ENCODE data around the gene ADAMTS13.
A peak's percentile ranks its signal among the peaks of the same experiment; 100 is the strongest.

The ADAMTS13 gene

DNA sequence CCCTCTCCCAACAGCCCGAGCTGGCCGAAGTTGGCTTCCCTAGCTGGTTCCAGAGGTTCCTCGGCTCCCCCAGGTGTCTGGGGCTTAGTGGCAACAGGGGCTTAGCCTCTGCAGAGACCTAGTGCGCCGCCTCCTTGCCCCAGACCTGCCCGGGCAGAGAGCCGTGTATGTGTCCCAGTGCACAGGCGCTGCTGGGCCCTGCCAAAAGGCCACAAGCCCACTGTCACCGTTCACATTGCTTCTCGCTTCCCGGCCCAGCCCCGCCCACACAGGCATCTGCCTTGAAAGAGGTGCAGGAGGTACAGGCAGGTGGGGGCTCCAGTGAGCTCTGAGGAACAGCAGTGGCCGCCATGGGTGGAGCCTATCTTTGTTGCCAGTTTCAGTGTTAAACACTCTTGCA lies 35.1 kb downstream of the ADAMTS13 start:
- DNase-seq, result no peak

GRCh38 chr9:133457748-133458147 lies 35.6 kb downstream of the ADAMTS13 start:
- no peak for DNase-seq

GRCh38 chr9:133458643-133459312 lies 36.6 kb downstream of the ADAMTS13 start:
- DNase-seq, result no peak

DNA sequence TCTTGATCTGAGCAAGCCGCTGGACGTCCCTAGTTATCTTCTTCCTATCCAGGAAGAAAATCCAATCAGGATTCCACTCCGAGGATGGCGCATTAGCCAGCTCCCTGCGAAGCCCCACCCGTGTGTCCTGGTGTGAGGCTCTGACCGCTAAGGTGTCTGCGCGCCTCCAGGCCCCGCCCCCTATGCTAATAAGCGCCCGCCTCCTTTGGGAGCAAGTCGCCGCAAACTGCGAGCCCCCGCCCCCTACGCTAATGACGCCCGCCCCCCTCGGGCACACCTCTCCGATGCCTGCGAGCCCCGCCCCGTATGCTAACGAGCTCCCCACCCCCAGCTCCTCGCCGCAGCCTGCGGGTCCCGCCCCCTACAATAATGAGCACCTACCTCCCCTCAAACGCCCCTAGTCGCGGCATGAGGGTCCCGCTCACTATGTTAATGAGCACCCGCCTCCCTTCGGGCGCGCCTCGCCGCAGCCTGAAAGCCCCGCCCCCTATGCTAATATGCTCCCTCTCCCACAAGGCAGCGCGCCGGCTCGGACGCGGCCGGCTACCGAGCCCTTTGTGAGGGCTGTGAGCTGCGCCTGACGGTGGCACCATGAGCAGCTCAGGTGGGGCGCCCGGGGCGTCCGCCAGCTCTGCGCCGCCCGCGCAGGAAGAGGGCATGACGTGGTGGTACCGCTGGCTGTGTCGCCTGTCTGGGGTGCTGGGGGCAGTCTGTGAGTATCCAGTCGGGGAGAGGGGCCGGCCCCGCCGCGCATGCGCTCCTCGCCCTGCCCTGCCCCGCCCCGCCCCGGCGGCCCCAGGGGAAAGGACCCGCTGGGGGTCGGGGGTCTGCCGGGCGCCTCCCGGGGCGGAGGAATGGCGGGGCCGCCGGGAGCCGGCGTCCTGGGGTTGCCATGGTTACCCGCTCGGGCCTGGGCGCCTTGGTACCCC lies 37.6 kb downstream of the ADAMTS13 start, which contains the start of gene CACFD1:
Gene CACFD1, plus strand, starts transcription at position 503 of the 929 bp plus-strand sequence. Its CDS starts 89 bp downstream, at position 592.
- peak; percentile 92 for DNase-seq

- DNase-seq, result no peak
Measured at GRCh38 chr9:133460405-133461175, 38.4 kb downstream of the ADAMTS13 start.

- DNase-seq, result no peak
Measured at GRCh38 chr9:133461975-133462374, 39.8 kb downstream of the ADAMTS13 start.

- no peak for DNase-seq
Measured at GRCh38 chr9:133463234-133463863, 41.2 kb downstream of the ADAMTS13 start.

DNA sequence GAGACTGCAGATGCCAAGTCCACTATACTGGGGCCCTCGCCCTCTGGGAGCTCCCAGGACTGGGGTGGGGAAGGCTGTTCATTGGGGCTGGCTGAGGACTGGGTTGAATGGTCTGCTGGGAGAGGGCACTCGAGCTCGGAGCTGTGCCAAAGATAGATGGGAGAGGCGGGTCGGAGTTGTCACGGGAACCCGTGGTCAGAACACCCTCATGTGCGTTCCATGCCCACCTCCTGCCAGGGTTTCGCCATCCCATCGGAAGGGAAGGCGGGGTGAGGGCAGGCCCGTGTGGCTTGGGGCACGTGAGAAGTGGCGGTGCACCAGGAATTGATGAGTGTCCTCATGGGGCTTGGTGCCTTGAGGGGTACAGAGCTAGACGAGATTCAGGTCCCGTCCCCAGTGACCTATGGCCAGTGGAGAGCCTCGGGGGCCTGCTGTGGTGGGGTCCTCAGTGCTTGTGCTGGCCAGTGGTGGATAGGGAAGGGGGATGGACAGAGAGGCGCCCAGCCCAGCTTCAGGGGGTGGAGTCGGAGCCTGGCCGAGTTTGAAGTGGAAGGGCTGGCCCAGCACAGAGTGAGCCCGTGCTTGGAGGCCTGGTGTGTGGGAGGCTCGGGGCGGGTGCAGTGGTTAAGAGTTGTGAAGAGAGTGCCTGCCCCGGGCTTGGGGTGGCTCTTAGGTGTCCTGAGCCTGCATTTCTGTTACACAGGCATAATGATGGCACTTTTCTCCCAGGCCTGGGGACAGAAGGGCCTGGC lies 41.9 kb downstream of the ADAMTS13 start:
- no peak for DNase-seq

DNA sequence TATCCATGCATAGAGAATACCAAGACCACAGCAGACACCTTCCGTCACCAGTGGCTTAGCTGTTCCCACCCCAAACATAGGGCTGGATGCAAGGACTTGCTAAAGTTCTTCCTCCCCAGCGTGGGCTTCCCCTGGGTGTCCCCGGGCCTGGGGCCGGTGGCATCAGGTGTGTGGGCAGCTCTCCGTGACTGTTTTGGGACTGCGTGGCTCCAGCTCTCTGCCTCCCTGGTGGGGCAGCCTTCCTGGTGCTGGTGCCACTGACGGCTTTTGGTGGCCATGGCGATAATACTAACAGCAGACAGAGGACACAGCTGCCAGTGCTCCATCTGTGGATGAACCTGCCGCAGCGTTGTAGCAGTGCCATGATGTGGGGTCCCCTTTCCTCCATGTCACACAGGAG lies 42.5 kb downstream of the ADAMTS13 start:
- no peak for DNase-seq

DNA sequence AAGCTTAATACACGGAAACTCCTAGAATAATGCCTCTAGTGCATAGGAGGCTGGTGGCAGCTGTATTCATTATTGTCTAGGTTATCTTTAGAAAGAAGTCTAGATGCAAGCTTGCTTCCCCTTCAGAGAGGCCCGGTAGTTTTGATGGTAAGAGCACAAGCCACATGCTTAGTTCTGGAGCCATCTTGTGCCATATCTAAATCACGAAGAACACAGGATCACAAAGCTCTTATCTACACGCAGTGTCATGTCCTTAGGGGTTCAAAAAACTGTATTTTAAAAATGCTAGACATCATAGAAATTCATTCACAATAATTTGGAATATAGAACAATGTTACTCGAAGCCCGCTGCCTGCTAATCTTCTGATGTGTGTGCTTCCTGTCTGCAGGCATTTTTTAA lies 43.8 kb downstream of the ADAMTS13 start:
- no peak for DNase-seq

DNA sequence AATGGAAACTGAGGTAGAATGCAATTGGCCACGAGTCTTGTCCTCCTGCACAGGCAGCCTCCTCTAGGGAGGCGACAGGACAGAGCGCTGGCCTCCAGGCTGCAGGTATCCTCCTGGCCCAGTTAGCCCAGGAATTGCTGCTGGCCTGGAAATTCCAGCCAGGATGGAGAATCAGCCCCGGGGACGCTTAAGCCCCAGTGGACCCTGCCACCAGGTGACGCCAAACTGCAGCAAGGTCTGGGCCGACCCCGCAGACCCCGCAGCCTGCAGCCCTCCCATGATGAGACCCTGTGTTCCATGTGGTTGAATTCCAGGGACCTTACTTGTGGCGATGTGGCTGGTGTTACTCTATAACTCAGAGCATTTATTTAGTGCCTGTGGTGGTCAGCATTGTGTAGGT lies 44.9 kb downstream of the ADAMTS13 start:
- DNase-seq, result no peak

- DNase-seq, result no peak
Measured at GRCh38 chr9:133468374-133468773, 46.2 kb downstream of the ADAMTS13 start.

- no peak for DNase-seq
Measured at GRCh38 chr9:133468777-133469421, 46.7 kb downstream of the ADAMTS13 start.

GRCh38 chr9:133470427-133470924 lies 48.3 kb downstream of the ADAMTS13 start:
- DNase-seq, result no peak

- no peak for DNase-seq
Measured at GRCh38 chr9:133470988-133471387, 48.8 kb downstream of the ADAMTS13 start.

DNA sequence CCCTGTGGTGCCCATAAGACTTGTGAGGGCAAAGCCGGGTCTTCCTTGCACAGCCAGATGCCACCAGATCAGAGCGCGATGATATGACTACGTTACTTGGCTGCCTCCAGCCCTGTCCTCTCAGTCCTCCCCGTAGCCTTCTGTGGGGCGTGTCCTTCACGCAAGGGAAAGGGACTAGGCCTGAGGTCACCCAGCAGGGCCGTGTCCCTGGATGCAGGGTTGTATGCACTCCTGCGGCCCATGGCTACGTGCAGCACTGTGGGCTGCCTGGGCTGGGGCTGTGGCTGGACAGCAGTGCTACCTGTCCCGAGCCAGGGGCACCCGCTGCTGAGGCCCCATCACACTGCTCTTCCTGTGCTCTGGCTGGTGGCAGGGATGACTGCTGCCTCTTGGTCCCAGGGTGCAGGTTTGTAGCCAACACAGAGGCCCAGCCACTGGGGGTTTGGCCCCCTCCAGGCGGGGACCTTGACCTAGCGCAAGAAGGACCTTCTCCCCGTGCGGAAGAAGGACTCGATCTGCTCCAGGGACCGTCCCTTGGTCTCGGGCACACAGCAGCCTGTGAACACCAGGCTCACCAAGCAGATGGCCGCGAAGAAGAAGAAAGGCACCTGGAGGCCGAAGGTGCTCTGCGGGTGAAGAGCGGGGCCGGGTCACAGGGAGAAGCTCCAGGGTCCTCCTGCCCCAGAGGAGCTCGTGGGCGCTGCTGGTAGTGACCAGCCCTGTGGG lies 49.5 kb downstream of the ADAMTS13 start:
- DNase-seq, result no peak

DNA sequence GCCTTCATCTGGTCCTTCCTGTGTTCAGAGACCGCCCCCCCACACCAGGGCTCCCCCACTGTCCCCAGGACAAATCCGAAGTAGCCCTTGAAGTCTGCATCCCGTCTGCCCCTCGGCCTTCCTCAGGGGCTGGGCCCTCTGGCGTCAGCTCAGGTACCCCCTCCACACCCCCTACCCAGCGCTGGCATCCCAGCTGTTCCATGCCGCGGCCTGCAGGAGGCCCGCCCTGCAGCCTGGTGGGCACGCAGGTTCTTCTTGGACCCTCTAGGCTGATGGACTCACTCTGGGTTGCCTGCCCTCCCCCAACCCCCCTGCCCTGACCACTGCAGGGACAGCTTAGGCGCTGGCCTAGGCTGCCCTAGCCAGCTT lies 50.1 kb downstream of the ADAMTS13 start:
- no peak for DNase-seq

- no peak for DNase-seq
Measured at GRCh38 chr9:133472753-133473378, 50.7 kb downstream of the ADAMTS13 start.

DNA sequence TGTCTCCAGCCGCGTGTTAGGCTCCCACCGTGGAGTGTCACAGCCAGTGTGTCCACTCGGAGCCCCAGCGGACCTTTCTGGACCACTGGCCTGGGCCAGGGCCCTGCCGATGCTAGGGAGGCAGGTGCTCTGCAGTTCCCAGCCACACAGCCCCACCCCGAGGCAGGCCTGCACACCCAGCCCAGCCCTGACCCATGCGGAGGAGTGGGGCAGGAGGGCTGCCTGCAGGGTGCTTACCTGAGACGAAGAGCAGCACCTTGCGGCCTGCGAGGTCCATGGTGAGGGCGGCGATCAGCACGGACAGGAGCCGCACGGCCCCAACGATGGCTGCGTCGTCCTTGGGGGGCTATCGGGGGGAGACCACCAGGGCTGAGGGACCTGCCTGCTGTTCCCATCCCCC lies 51.6 kb downstream of the ADAMTS13 start:
- DNase-seq, result no peak

DNA sequence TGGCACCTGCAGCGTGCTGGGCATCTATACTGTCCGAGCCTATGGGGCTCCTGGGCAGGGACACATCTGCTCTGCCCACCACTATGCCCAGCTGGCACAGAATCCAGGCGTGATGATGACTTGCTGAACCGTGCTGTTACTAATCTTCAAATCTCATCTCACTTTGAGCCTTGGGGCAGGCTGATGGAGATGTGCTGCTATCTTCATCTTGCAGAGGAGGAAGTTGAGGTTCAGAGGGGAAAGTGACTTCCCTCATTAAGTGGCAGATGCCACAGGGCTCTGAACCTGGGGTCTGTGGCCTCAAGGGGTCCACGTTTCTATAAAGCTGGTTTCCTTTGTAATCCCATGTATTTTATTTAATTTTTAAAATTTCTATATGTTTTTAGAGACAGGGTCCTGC lies 52.0 kb downstream of the ADAMTS13 start:
- no peak for DNase-seq
